CD14-positive monocyte (primary cell): Measurements from ENCODE around the gene TMEM243. TPM values are rescaled to one million over a fixed set of nuclear protein-coding genes. Genes with fewer than 3 reads are reported as not detected.
"Not testable (repeated sequence)": the region's sequence is repeated elsewhere in the genome, so short reads cannot be mapped to it uniquely, and the experiment has no call there.

Experiments
- DNase-seq, 3 donors: peaks; one replicate each; pipeline ENCODE4 v3.0.0-alpha.2; 2011 to 2022
- H2AFZ ChIP-seq: 2 replicates; pipeline ENCODE4 v1.6.0; 2012; ENCODE audit warnings: mild to moderate bottlenecking, low read depth, low read length, inconsistent platforms; ENCODE audit not compliant: insufficient read depth, poor library complexity, severe bottlenecking
- H3K27ac ChIP-seq, 2 donors: 1 replicate in 1 of 2; 2 replicates in 1 of 2; pipeline ENCODE4 v1.5.1; 2012 to 2013; ENCODE audit warnings: low read length in 2 of 2, control low read depth in 1 of 2, inconsistent platforms in 1 of 2, low read depth in 1 of 2, mild to moderate bottlenecking in 1 of 2
- H3K27me3 ChIP-seq, 2 donors: one replicate each; pipeline versions ENCODE4 v1.6.0 to v1.6.1; 2011 to 2013; ENCODE audit warnings: low read length in 2 of 2; ENCODE audit not compliant: control insufficient read depth in 2 of 2, insufficient read depth in 2 of 2
- H3K36me3 ChIP-seq, 2 donors: replicated peaks in 1 of 2; 1 replicate in 1 of 2; 2 replicates in 1 of 2; pipeline versions ENCODE4 v1.5.1 to v1.6.1; 2012 to 2013; ENCODE audit warnings: low read length in 2 of 2, control low read depth in 1 of 2, inconsistent platforms in 1 of 2, mild to moderate bottlenecking in 1 of 2; ENCODE audit not compliant: insufficient read depth in 2 of 2, control insufficient read depth in 1 of 2
- H3K4me1 ChIP-seq, 2 donors: 1 replicate in 1 of 2; 2 replicates in 1 of 2; pipeline versions ENCODE4 v1.5.1 to v1.6.1; 2012 to 2013; ENCODE audit warnings: low read length in 2 of 2, control low read depth in 1 of 2, inconsistent platforms in 1 of 2, mild to moderate bottlenecking in 1 of 2, moderate library complexity in 1 of 2; ENCODE audit not compliant: insufficient read depth in 2 of 2, control insufficient read depth in 1 of 2
- H3K4me2 ChIP-seq: replicated peaks from 2 replicates; pipeline ENCODE3; 2012; ENCODE audit warnings: low read length, moderate library complexity, mild to moderate bottlenecking; ENCODE audit not compliant: poor library complexity, severe bottlenecking; ENCODE audit errors: extremely low read depth
- H3K4me3 ChIP-seq, 3 experiments: fragments of 200-600 bp in 1 of 3; sonication (generic) in 1 of 3; replicated peaks in 1 of 3; 1 replicate in 2 of 3; 2 replicates in 1 of 3; pipeline ENCODE4 v1.5.1; 2011 to 2013; ENCODE audit warnings: low read length in 3 of 3, mild to moderate bottlenecking in 3 of 3, control low read depth in 2 of 3, low read depth in 2 of 3, inconsistent platforms in 1 of 3, moderate library complexity in 1 of 3
- H3K79me2 ChIP-seq: 2 replicates; pipeline ENCODE4 v1.6.0; 2012; ENCODE audit warnings: mild to moderate bottlenecking, control low read depth, inconsistent platforms, low read length, moderate library complexity; ENCODE audit not compliant: insufficient read depth
- H3K9ac ChIP-seq: 2 replicates; pipeline ENCODE4 v1.6.0; 2017; ENCODE audit warnings: low read length, mild to moderate bottlenecking; ENCODE audit not compliant: insufficient read depth, poor library complexity, severe bottlenecking
- H3K9me3 ChIP-seq, 2 donors: replicated peaks in 1 of 2; 1 replicate in 1 of 2; 2 replicates in 1 of 2; pipeline versions ENCODE4 v1.5.1 to v1.6.1; 2012 to 2013; ENCODE audit warnings: low read length in 2 of 2, control low read depth in 1 of 2; ENCODE audit not compliant: control insufficient read depth in 1 of 2, insufficient read depth in 1 of 2
- H4K20me1 ChIP-seq: 2 replicates; pipeline ENCODE4 v1.6.0; 2012; ENCODE audit warnings: mild to moderate bottlenecking, low read length, control low read depth, moderate library complexity; ENCODE audit not compliant: insufficient read depth
- H3K27ac Mint-ChIP-seq, 7 donors: one replicate each; pipeline ENCODE4 v1.8.0; 2020; ENCODE audit warnings: mild to moderate bottlenecking in 7 of 7, mixed read lengths in 7 of 7, moderate library complexity in 6 of 7, inconsistent platforms in 2 of 7
- H3K27me3 Mint-ChIP-seq, 3 donors: one replicate each; pipeline ENCODE4 v1.8.0; 2021 to 2022; ENCODE audit warnings: low read depth in 3 of 3, mild to moderate bottlenecking in 3 of 3, mixed read lengths in 3 of 3, moderate library complexity in 3 of 3, inconsistent platforms in 1 of 3
- H3K36me3 Mint-ChIP-seq, 2 donors: one replicate each; pipeline ENCODE4 v1.8.0; 2020; ENCODE audit warnings: mixed read lengths in 2 of 2, inconsistent platforms in 1 of 2, mild to moderate bottlenecking in 1 of 2
- H3K4me1 Mint-ChIP-seq: one replicate; pipeline ENCODE4 v1.8.0; 2020; ENCODE audit warnings: mild to moderate bottlenecking, mixed read lengths
- H3K4me3 Mint-ChIP-seq, 2 donors: one replicate each; pipeline ENCODE4 v1.8.0; 2020; ENCODE audit warnings: mild to moderate bottlenecking in 2 of 2, mixed read lengths in 2 of 2, moderate library complexity in 1 of 2
- H3K9me3 Mint-ChIP-seq, 7 donors: one replicate each; pipeline ENCODE4 v1.8.0; 2020 to 2022; ENCODE audit warnings: mixed read lengths in 7 of 7, mild to moderate bottlenecking in 6 of 7, moderate library complexity in 6 of 7, inconsistent platforms in 2 of 7
- WGBS: methylation state at CpG from one replicate; pipeline ENCODE4 v1.1.5; 2013; ENCODE audit warnings: missing lambda C conversion rate; ENCODE audit not compliant: insufficient coverage; 5-methylcytosine and 5-hydroxymethylcytosine counted together
- intact Hi-C, 2 donors: fragments of 100-400 bp; cut with micrococcal nuclease; formaldehyde crosslinking; loops; one replicate each; pipeline versions ENCODE4 v1.15.0 to v1.15.1; 2023
- polyA plus RNA-seq, 3 donors: library from polyadenylated mRNA; depleted of rRNA in 1 of 3; unstranded in 2 of 3; stranded (reverse) in 1 of 3; fragments of 300-500 nt in 2 of 3; fragments of >200 nt in 1 of 3; fragmentation: Illumina TruSeq in 2 of 3; gene quantifications; 1 replicate in 2 of 3; 2 replicates in 1 of 3; pipeline ENCODE4 v1.2.3, GENCODE V29; 2012 to 2021
- TF ChIP-seq, protein P1 (sequence below): fragments of 200-600 bp; IDR thresholded peaks from one replicate; pipeline ENCODE4 v1.8.0; 2022; ENCODE audit warnings: antibody characterized with exemption, mild to moderate bottlenecking

TMEM243 gene
- polyA plus RNA-seq, 3 donors: 24.9 to 43.8 (median 30.8) TPM

DNA sequence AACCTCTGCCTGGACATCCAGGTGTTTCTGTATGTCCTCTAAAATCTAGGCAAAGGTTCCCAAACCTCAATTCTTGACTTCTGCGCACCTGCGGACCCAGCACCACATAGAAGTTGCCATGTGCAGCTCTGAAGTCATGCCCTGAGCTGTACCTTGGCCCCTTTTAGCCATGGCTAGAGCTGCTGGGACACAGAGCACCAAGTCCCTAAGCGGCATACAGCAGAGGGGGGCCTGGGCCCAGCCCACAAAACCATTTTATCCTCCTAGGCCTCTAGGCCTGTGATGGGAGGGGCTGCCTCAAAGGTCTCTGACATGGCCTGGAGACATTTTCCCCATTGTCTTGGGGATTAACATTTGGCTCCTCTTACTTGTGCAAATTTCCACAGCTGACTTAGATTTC, 14.6 kb downstream of the TMEM243 start:
- peaks cover 6% of the 10 kb centered on the region for H3K4me1 Mint-ChIP-seq
- H3K4me3 Mint-ChIP-seq: no peak overlapping the region
- Histone ChIP-seq H3K36me3 (peaks cover 5 to 27% of the 10 kb centered on the region in 2 donors), H3K4me2 (no peak overlapping the region), H3K9me3 (peaks cover 23 to 24% of the 10 kb centered on the region in 2 donors), H4K20me1 (peaks cover 92% of the 10 kb centered on the region), H3K4me1 (no peaks in the 10 kb centered on the region), H3K4me3 (no peak overlapping the region), H3K79me2 (peaks cover 95% of the 10 kb centered on the region), H2AFZ (no peak overlapping the region), H3K27ac (no peak overlapping the region), H3K27me3 (no peaks in the 10 kb centered on the region), H3K9ac (no peak overlapping the region)
- no peak for DNase-seq
- TF ChIP-seq, protein P1, sequence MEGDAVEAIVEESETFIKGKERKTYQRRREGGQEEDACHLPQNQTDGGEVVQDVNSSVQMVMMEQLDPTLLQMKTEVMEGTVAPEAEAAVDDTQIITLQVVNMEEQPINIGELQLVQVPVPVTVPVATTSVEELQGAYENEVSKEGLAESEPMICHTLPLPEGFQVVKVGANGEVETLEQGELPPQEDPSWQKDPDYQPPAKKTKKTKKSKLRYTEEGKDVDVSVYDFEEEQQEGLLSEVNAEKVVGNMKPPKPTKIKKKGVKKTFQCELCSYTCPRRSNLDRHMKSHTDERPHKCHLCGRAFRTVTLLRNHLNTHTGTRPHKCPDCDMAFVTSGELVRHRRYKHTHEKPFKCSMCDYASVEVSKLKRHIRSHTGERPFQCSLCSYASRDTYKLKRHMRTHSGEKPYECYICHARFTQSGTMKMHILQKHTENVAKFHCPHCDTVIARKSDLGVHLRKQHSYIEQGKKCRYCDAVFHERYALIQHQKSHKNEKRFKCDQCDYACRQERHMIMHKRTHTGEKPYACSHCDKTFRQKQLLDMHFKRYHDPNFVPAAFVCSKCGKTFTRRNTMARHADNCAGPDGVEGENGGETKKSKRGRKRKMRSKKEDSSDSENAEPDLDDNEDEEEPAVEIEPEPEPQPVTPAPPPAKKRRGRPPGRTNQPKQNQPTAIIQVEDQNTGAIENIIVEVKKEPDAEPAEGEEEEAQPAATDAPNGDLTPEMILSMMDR: no peak
- intact Hi-C loops: no loop called here
- no peaks in the 10 kb centered on the region for H3K27me3 Mint-ChIP-seq
- peak overlapping the region in 1 of 7 donors; percentile 21 for H3K27ac Mint-ChIP-seq
- 90% methylated on average over 3 of the region's 3 CpGs for WGBS
- peaks cover 25 to 41% of the 10 kb centered on the region in 2 donors for H3K36me3 Mint-ChIP-seq
- H3K9me3 Mint-ChIP-seq: peaks cover 14 to 36% (median 22%) of the 10 kb centered on the region in 7 donors

- H3K4me3 Mint-ChIP-seq, H3K4me1 ChIP-seq, H3K9ac ChIP-seq, intact Hi-C loops, H3K4me1 Mint-ChIP-seq, H3K4me2 ChIP-seq, H2AFZ ChIP-seq, H3K27me3 Mint-ChIP-seq, H3K4me3 ChIP-seq, H3K27me3 ChIP-seq, DNase-seq, H3K27ac ChIP-seq, H3K27ac Mint-ChIP-seq: not testable (repeated sequence)
- Histone ChIP-seq H3K36me3 (peaks cover 12 to 37% of the 10 kb centered on the region in 2 donors), H3K79me2 (peaks cover 95% of the 10 kb centered on the region), H4K20me1 (peaks cover 92% of the 10 kb centered on the region), H3K9me3 (peaks cover 23 to 24% of the 10 kb centered on the region in 2 donors)
- WGBS: no CpG with 5 or more reads among the region's 4 CpGs
- Mint-ChIP-seq H3K36me3 (peaks cover 33 to 44% of the 10 kb centered on the region in 2 donors), H3K9me3 (peaks cover 14 to 33% (median 22%) of the 10 kb centered on the region in 7 donors)
Observed at GRCh38 chr7:87203929-87204328, 15.6 kb downstream of the TMEM243 start.
